SU-DHL-6 (cell line): ENCODE results near the gene HNF4A.

Experiments
- H2AFZ ChIP-seq: fragments of 200-600 bp; sonication (generic); 2 replicates; pipeline ENCODE4 v1.6.1; 2014; ENCODE audit warnings: low read depth, mild to moderate bottlenecking, moderate library complexity, mixed read lengths, antibody characterized with exemption, low read length; ENCODE audit not compliant: severe bottlenecking
- H3F3A ChIP-seq: fragments of 200-600 bp; shearing (Covaris generic); 2 replicates; pipeline ENCODE4 v1.6.0; 2016; ENCODE audit warnings: antibody characterized with exemption, mild to moderate bottlenecking; ENCODE audit not compliant: insufficient read depth
- H3K27ac ChIP-seq: fragments of 200-600 bp; sonication (generic); 2 replicates; pipeline ENCODE4 v1.5.1; 2016; ENCODE audit warnings: low read depth, mild to moderate bottlenecking, low read length, moderate library complexity, mixed read lengths
- H3K27me3 ChIP-seq: fragments of 200-600 bp; sonication (generic), shearing (Covaris generic); 2 replicates; pipeline ENCODE4 v1.6.0; 2014; ENCODE audit warnings: mild to moderate bottlenecking, low read length
- H3K36me3 ChIP-seq: fragments of 200-600 bp; sonication (generic); 2 replicates; pipeline ENCODE4 v1.6.1; 2014; ENCODE audit warnings: mild to moderate bottlenecking, low read length, mixed read lengths
- H3K4me2 ChIP-seq: fragments of 300-600, 200-600 bp; shearing (Covaris generic), sonication (generic); 2 replicates; pipeline ENCODE4 v1.6.0; 2014; ENCODE audit warnings: low read length, low read depth, mild to moderate bottlenecking; ENCODE audit not compliant: poor library complexity, severe bottlenecking
- H3K4me3 ChIP-seq: fragments of 200-600 bp; sonication (generic); 2 replicates; pipeline ENCODE4 v1.5.1; 2014; ENCODE audit warnings: antibody characterized with exemption, low read length, mild to moderate bottlenecking, mixed read lengths; ENCODE audit not compliant: insufficient read depth, poor library complexity, severe bottlenecking
- H3K79me2 ChIP-seq: fragments of 200-600 bp; sonication (generic); 2 replicates; pipeline ENCODE4 v1.6.1; 2014; ENCODE audit warnings: mild to moderate bottlenecking, low read length, moderate library complexity; ENCODE audit not compliant: insufficient read depth
- H3K9ac ChIP-seq: fragments of 200-600 bp; sonication (generic); 2 replicates; pipeline ENCODE4 v1.7.0; 2014; ENCODE audit warnings: mild to moderate bottlenecking, low read length
- H3K9me2 ChIP-seq: fragments of 200-600 bp; sonication (generic); replicated peaks from 2 replicates; pipeline ENCODE4 v1.6.1; 2014; ENCODE audit warnings: low read length; ENCODE audit not compliant: insufficient read depth
- H3K9me3 ChIP-seq: fragments of 200-600 bp; sonication (generic); 2 replicates; pipeline ENCODE4 v1.6.1; 2014; ENCODE audit warnings: low read length, mixed read lengths; ENCODE audit not compliant: insufficient read depth
- H4K20me1 ChIP-seq: fragments of 200-600 bp; sonication (generic); 2 replicates; pipeline ENCODE4 v1.6.1; 2014; ENCODE audit warnings: low read depth, mild to moderate bottlenecking, antibody characterized with exemption, low read length, moderate library complexity, mixed read lengths
- EZH2phosphoT487 ChIP-seq: fragments of 200-600 bp; sonication (generic), shearing (Covaris generic); conservative IDR thresholded peaks from 2 replicates; pipeline ENCODE4 v1.6.1; 2018; ENCODE audit warnings: mild to moderate bottlenecking, antibody characterized with exemption, low read length, moderate library complexity, mixed read lengths
- TF ChIP-seq, protein P1 (sequence below): fragments of 200-600 bp; sonication (generic); IDR thresholded peaks from one replicate; pipeline ENCODE4 v1.5.1; 2017; ENCODE audit warnings: antibody characterized with exemption, mild to moderate bottlenecking, low read length, moderate library complexity; ENCODE audit not compliant: insufficient read depth, poor library complexity, severe bottlenecking

HNF4A gene

GRCh38 chr20:44348168-44348659 is 7.3 kb upstream of the HNF4A start:
- no peak overlapping the region for H3K4me2 ChIP-seq
- H3K9me2 ChIP-seq, result no peaks in the 10 kb centered on the region
- no peaks in the 10 kb centered on the region for H3K79me2 ChIP-seq
- no peaks in the 10 kb centered on the region for H3K36me3 ChIP-seq
- H3K9ac ChIP-seq, result no peak overlapping the region
- no peaks in the 10 kb centered on the region for H3K27me3 ChIP-seq
- no peaks in the 10 kb centered on the region for H4K20me1 ChIP-seq
- H3K9me3 ChIP-seq, result no peaks in the 10 kb centered on the region
- no peak overlapping the region for H3K27ac ChIP-seq
- H3K4me3 ChIP-seq, result no peak overlapping the region
- TF ChIP-seq, protein P1, sequence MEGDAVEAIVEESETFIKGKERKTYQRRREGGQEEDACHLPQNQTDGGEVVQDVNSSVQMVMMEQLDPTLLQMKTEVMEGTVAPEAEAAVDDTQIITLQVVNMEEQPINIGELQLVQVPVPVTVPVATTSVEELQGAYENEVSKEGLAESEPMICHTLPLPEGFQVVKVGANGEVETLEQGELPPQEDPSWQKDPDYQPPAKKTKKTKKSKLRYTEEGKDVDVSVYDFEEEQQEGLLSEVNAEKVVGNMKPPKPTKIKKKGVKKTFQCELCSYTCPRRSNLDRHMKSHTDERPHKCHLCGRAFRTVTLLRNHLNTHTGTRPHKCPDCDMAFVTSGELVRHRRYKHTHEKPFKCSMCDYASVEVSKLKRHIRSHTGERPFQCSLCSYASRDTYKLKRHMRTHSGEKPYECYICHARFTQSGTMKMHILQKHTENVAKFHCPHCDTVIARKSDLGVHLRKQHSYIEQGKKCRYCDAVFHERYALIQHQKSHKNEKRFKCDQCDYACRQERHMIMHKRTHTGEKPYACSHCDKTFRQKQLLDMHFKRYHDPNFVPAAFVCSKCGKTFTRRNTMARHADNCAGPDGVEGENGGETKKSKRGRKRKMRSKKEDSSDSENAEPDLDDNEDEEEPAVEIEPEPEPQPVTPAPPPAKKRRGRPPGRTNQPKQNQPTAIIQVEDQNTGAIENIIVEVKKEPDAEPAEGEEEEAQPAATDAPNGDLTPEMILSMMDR, result no peak
- TF ChIP-seq EZH2phosphoT487, result no peak
- H2AFZ ChIP-seq, result no peak overlapping the region
- H3F3A ChIP-seq, result no peaks in the 10 kb centered on the region

- H3K9me2 ChIP-seq, result no peaks in the 10 kb centered on the region
- H4K20me1 ChIP-seq, result no peaks in the 10 kb centered on the region
- TF ChIP-seq, protein P1, result no peak
- no peak for TF ChIP-seq EZH2phosphoT487
- no peaks in the 10 kb centered on the region for H3K9me3 ChIP-seq
- no peaks in the 10 kb centered on the region for H3F3A ChIP-seq
- no peaks in the 10 kb centered on the region for H3K79me2 ChIP-seq
- H3K27me3 ChIP-seq, result no peaks in the 10 kb centered on the region
- no peaks in the 10 kb centered on the region for H3K36me3 ChIP-seq
- no peak overlapping the region for H2AFZ ChIP-seq
- no peak overlapping the region for H3K27ac ChIP-seq
- H3K4me3 ChIP-seq, result no peak overlapping the region
- no peak overlapping the region for H3K4me2 ChIP-seq
- H3K9ac ChIP-seq, result no peak overlapping the region
Measured at GRCh38 chr20:44349349-44349748, 6.2 kb upstream of the HNF4A start.

DNA sequence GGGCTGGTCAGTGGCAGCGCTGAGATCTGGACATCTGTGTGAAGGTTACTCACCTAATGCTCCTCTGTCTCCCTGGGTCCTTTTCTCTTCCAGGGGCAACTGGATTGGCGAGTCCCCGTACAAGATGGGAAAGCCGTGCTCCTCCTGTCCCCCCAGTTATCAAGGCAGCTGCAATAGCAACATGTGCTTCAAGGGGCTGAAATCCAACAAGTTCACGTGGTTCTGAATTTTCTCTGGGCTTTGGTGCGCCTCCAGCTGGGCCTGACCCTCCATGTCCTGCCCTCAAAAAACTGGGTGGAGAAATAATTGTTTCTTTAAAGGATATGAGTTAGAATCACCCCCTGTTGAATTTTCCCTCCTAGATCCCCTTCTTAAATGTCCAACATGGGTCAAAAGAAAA is 4.9 kb upstream of the HNF4A start:
- no peak overlapping the region for H3K4me2 ChIP-seq
- no peaks in the 10 kb centered on the region for H3K36me3 ChIP-seq
- no peaks in the 10 kb centered on the region for H3K9me3 ChIP-seq
- H3K9me2 ChIP-seq, result no peaks in the 10 kb centered on the region
- no peaks in the 10 kb centered on the region for H3K27me3 ChIP-seq
- no peak overlapping the region for H2AFZ ChIP-seq
- H4K20me1 ChIP-seq, result no peaks in the 10 kb centered on the region
- H3K4me3 ChIP-seq, result no peak overlapping the region
- TF ChIP-seq, protein P1, result no peak
- TF ChIP-seq EZH2phosphoT487, result no peak
- H3K9ac ChIP-seq, result no peak overlapping the region
- no peaks in the 10 kb centered on the region for H3F3A ChIP-seq
- no peaks in the 10 kb centered on the region for H3K79me2 ChIP-seq
- no peak overlapping the region for H3K27ac ChIP-seq
